Osteoblast (primary cell): Measurements from ENCODE around the gene DDX24. TPM values are rescaled to one million over a fixed set of nuclear protein-coding genes. Genes with fewer than 3 reads are reported as not detected.

Experiments
- DNase-seq: peaks from one replicate; pipeline ENCODE4 v3.0.0; 2011; ENCODE audit warnings: low spot score, mixed read lengths; ENCODE audit not compliant: insufficient read length; ENCODE audit errors: missing footprints
- H2AFZ ChIP-seq: 2 replicates; pipeline ENCODE4 v1.6.0; 2011; ENCODE audit warnings: mild to moderate bottlenecking, low read length
- H3K27ac ChIP-seq: 2 replicates; pipeline ENCODE4 v1.5.1; 2011; ENCODE audit warnings: mild to moderate bottlenecking, low read depth, low read length, moderate library complexity
- H3K27me3 ChIP-seq: 2 replicates; pipeline ENCODE4 v1.6.0; 2012; ENCODE audit warnings: mild to moderate bottlenecking, control low read depth, inconsistent platforms, low read length, moderate library complexity; ENCODE audit not compliant: insufficient read depth
- H3K36me3 ChIP-seq: 2 replicates; pipeline ENCODE4 v1.5.1; 2011; ENCODE audit warnings: mild to moderate bottlenecking, low read length, control low read depth, moderate library complexity; ENCODE audit not compliant: insufficient read depth
- H3K4me1 ChIP-seq: 2 replicates; pipeline ENCODE4 v1.5.1; 2011; ENCODE audit warnings: mild to moderate bottlenecking, low read length, control low read depth, moderate library complexity; ENCODE audit not compliant: insufficient read depth
- H3K4me2 ChIP-seq: 2 replicates; pipeline ENCODE4 v1.6.0; 2011; ENCODE audit warnings: mild to moderate bottlenecking, low read length; ENCODE audit not compliant: insufficient read depth
- H3K4me3 ChIP-seq: fragments of 200-600 bp; sonication (generic); 3 replicates; pipeline ENCODE4 v1.5.1; 2012; ENCODE audit warnings: mild to moderate bottlenecking, low read length, inconsistent platforms; ENCODE audit not compliant: insufficient read depth
- H3K79me2 ChIP-seq: 2 replicates; pipeline ENCODE4 v1.6.0; 2012; ENCODE audit warnings: mild to moderate bottlenecking, low read length, control low read depth, inconsistent platforms; ENCODE audit not compliant: insufficient read depth
- H3K9me3 ChIP-seq: 2 replicates; pipeline ENCODE4 v1.5.1; 2011; ENCODE audit warnings: low read depth, low read length, control low read depth
- H4K20me1 ChIP-seq: 2 replicates; pipeline ENCODE4 v1.6.0; 2012; ENCODE audit warnings: mild to moderate bottlenecking, low read length, control low read depth; ENCODE audit not compliant: insufficient read depth
- CTCF ChIP-seq: IDR thresholded peaks from 2 replicates; pipeline ENCODE4 v1.5.1; 2011; ENCODE audit warnings: mild to moderate bottlenecking, low read depth, low read length, moderate library complexity; ENCODE audit errors: extremely low read depth
- total RNA-seq: library from RNA; depleted of rRNA; stranded (reverse); fragments of >200 nt; gene quantifications from 2 replicates; pipeline ENCODE4 v1.2.3, GENCODE V29; 2012

DDX24 gene
- total RNA-seq, 1 donor: 134 TPM

- no peak for TF ChIP-seq CTCF
- Histone ChIP-seq H3K4me3 (no peak overlapping the region), H3K9me3 (no peaks in the 10 kb centered on the region), H3K27ac (no peak overlapping the region), H3K36me3 (peaks cover 5% of the 10 kb centered on the region), H2AFZ (no peak overlapping the region), H3K4me1 (peaks cover 29% of the 10 kb centered on the region), H3K27me3 (no peaks in the 10 kb centered on the region), H3K79me2 (peaks cover 8% of the 10 kb centered on the region), H4K20me1 (no peaks in the 10 kb centered on the region), H3K4me2 (no peak overlapping the region)
- DNase-seq: peak; percentile 14
Measured at GRCh38 chr14:94125659-94126418, 44.8 kb upstream of the DDX24 start.

GRCh38 chr14:94124582-94125377 is 43.8 kb upstream of the DDX24 start:
- TF ChIP-seq CTCF: no peak
- Histone ChIP-seq H3K4me1 (peaks cover 28% of the 10 kb centered on the region), H3K27ac (no peak overlapping the region), H3K4me2 (no peak overlapping the region), H4K20me1 (no peaks in the 10 kb centered on the region), H3K27me3 (no peaks in the 10 kb centered on the region), H3K4me3 (no peak overlapping the region), H3K9me3 (no peaks in the 10 kb centered on the region), H3K79me2 (peaks cover 8% of the 10 kb centered on the region), H2AFZ (no peak overlapping the region), H3K36me3 (peaks cover 5% of the 10 kb centered on the region)
- no peak for DNase-seq

GRCh38 chr14:94123868-94124267 is 42.9 kb upstream of the DDX24 start:
- Histone ChIP-seq H3K4me3 (no peak overlapping the region), H3K27ac (no peak overlapping the region), H3K9me3 (peaks cover 5% of the 10 kb centered on the region), H3K27me3 (no peaks in the 10 kb centered on the region), H3K36me3 (peaks cover 5% of the 10 kb centered on the region), H3K4me2 (no peak overlapping the region), H2AFZ (no peak overlapping the region), H3K4me1 (peaks cover 27% of the 10 kb centered on the region), H3K79me2 (peaks cover 7% of the 10 kb centered on the region), H4K20me1 (no peaks in the 10 kb centered on the region)
- no peak for DNase-seq
- no peak for TF ChIP-seq CTCF

GRCh38 chr14:94123296-94123695 is 42.3 kb upstream of the DDX24 start:
- no peaks in the 10 kb centered on the region for H4K20me1 ChIP-seq
- no peak overlapping the region for H3K4me3 ChIP-seq
- no peak overlapping the region for H3K4me2 ChIP-seq
- no peak for DNase-seq
- no peaks in the 10 kb centered on the region for H3K27me3 ChIP-seq
- TF ChIP-seq CTCF: no peak
- H2AFZ ChIP-seq: no peak overlapping the region
- peaks cover 1% of the 10 kb centered on the region for H3K79me2 ChIP-seq
- H3K27ac ChIP-seq: no peak overlapping the region
- peaks cover 21% of the 10 kb centered on the region for H3K4me1 ChIP-seq
- H3K36me3 ChIP-seq: peaks cover 5% of the 10 kb centered on the region
- H3K9me3 ChIP-seq: peaks cover 5% of the 10 kb centered on the region
